Activated CD4-positive, alpha-beta memory T cell treated with anti-CD3 and anti-CD28 coated beads for 36 hours (primary cell): ENCODE data around the gene SUPT20H. TPM values are rescaled to one million over a fixed set of nuclear protein-coding genes. Genes with fewer than 3 reads are reported as not detected.

Experiments
- CTCF ChIA-PET: fragments of 350-600 bp; sonication (Branson Sonifier 250); formaldehyde crosslinking; loops from one replicate; lab custom pipeline; 2021; ENCODE audit warnings: antibody characterized with exemption, inconsistent platforms; lab: Charles Lee
- POLR2A ChIA-PET: fragments of 350-600 bp; sonication (Branson Sonifier 250); formaldehyde crosslinking; loops from one replicate; lab custom pipeline; 2021; ENCODE audit warnings: antibody characterized with exemption; lab: Charles Lee
- DNase-seq: peaks from one replicate; pipeline ENCODE4 v3.0.0-alpha.2; 2020
- H3K27ac Mint-ChIP-seq: one replicate; pipeline ENCODE4 v1.8.0; 2021; ENCODE audit warnings: mixed read lengths
- H3K27me3 Mint-ChIP-seq: one replicate; pipeline ENCODE4 v1.8.0; 2021; ENCODE audit warnings: mixed read lengths
- H3K36me3 Mint-ChIP-seq: one replicate; pipeline ENCODE4 v1.8.0; 2021; ENCODE audit warnings: mixed read lengths
- H3K4me1 Mint-ChIP-seq: one replicate; pipeline ENCODE4 v1.8.0; 2021; ENCODE audit warnings: low read depth, mixed read lengths
- H3K4me3 Mint-ChIP-seq: one replicate; pipeline ENCODE4 v1.8.0; 2021; ENCODE audit warnings: mild to moderate bottlenecking, mixed read lengths
- H3K9me3 Mint-ChIP-seq: one replicate; pipeline ENCODE4 v1.8.0; 2021; ENCODE audit warnings: mixed read lengths
- intact Hi-C: fragments of 100-400 bp; cut with micrococcal nuclease; formaldehyde crosslinking; loops from one replicate; pipeline ENCODE4 v1.15.1; 2023
- total RNA-seq, 2 experiments: library from RNA; stranded (reverse); gene quantifications; one replicate each; pipeline ENCODE4 v1.2.3, GENCODE V29; 2021

SUPT20H gene
- total RNA-seq, 2 experiments from 2014 or later: 56.8 TPM

- Mint-ChIP-seq H3K9me3 (no peaks in the 10 kb centered on the region), H3K27me3 (no peaks in the 10 kb centered on the region), H3K4me1 (no peaks in the 10 kb centered on the region), H3K4me3 (no peak overlapping the region), H3K27ac (no peak overlapping the region), H3K36me3 (peaks cover 33% of the 10 kb centered on the region)
- intact Hi-C loops: no loop called here
- ChIA-PET POLR2A (no interaction called here), CTCF (no interaction called here)
- DNase-seq: no peak
Observed at GRCh38 chr13:37027639-37028038, 31.8 kb downstream of the SUPT20H start.

GRCh38 chr13:37026771-37027170, 32.7 kb downstream of the SUPT20H start:
- Mint-ChIP-seq H3K4me3 (no peak overlapping the region), H3K27me3 (no peaks in the 10 kb centered on the region), H3K9me3 (no peaks in the 10 kb centered on the region), H3K36me3 (peaks cover 28% of the 10 kb centered on the region), H3K27ac (no peak overlapping the region), H3K4me1 (no peaks in the 10 kb centered on the region)
- no peak for DNase-seq
- ChIA-PET POLR2A (no interaction called here), CTCF (no interaction called here)
- intact Hi-C loops: no loop called here

GRCh38 chr13:37023871-37024270, 35.6 kb downstream of the SUPT20H start:
- H3K4me3 Mint-ChIP-seq: no peak overlapping the region
- no peaks in the 10 kb centered on the region for H3K27me3 Mint-ChIP-seq
- H3K4me1 Mint-ChIP-seq: no peaks in the 10 kb centered on the region
- DNase-seq: no peak
- CTCF ChIA-PET: no interaction called here
- no peak overlapping the region for H3K27ac Mint-ChIP-seq
- H3K9me3 Mint-ChIP-seq: no peaks in the 10 kb centered on the region
- POLR2A ChIA-PET: no interaction called here
- peaks cover 26% of the 10 kb centered on the region for H3K36me3 Mint-ChIP-seq
- intact Hi-C loops: no loop called here

- Mint-ChIP-seq H3K9me3 (no peaks in the 10 kb centered on the region), H3K36me3 (peaks cover 46% of the 10 kb centered on the region), H3K4me1 (no peaks in the 10 kb centered on the region), H3K27ac (no peak overlapping the region), H3K4me3 (no peak overlapping the region), H3K27me3 (no peaks in the 10 kb centered on the region)
- ChIA-PET CTCF (no interaction called here), POLR2A (no interaction called here)
- intact Hi-C loops: no loop called here
- DNase-seq: no peak
Observed at GRCh38 chr13:37014609-37015008, 44.9 kb downstream of the SUPT20H start.

GRCh38 chr13:37011788-37012187, 47.7 kb downstream of the SUPT20H start:
- peaks cover 63% of the 10 kb centered on the region for H3K36me3 Mint-ChIP-seq
- no peak overlapping the region for H3K4me3 Mint-ChIP-seq
- POLR2A ChIA-PET: interaction anchor here (0.6 to 2.0 kb wide), 3 partner anchors 11 to 42 kb away, joined by 3 to 8 read pairs (median 5); partner anchors contain the start of gene EXOSC8
- H3K27me3 Mint-ChIP-seq: no peaks in the 10 kb centered on the region
- H3K27ac Mint-ChIP-seq: no peak overlapping the region
- intact Hi-C loops: no loop called here
- no peaks in the 10 kb centered on the region for H3K9me3 Mint-ChIP-seq
- CTCF ChIA-PET: interaction anchor here (0.8 to 2.6 kb wide), 2 partner anchors 12 to 31 kb away, joined by 4 to 7 read pairs; partner anchors contain the start of gene EXOSC8
- H3K4me1 Mint-ChIP-seq: peaks cover 6% of the 10 kb centered on the region
- DNase-seq: no peak

GRCh38 chr13:37011002-37011401, 48.5 kb downstream of the SUPT20H start:
- intact Hi-C loops: no loop called here
- Mint-ChIP-seq H3K36me3 (peaks cover 62% of the 10 kb centered on the region), H3K9me3 (no peaks in the 10 kb centered on the region), H3K4me3 (no peak overlapping the region), H3K27ac (no peak overlapping the region), H3K27me3 (no peaks in the 10 kb centered on the region), H3K4me1 (peaks cover 7% of the 10 kb centered on the region)
- ChIA-PET POLR2A (interaction anchor here (1.0 to 2.0 kb wide), 2 partner anchors 10 to 12 kb away, joined by 3 to 8 read pairs; partner anchors contain the start of genes ALG5 and EXOSC8), CTCF (interaction anchor here (2.6 kb wide), 1 partner anchor 11 kb away, joined by 7 read pairs; the partner anchor contains the start of gene EXOSC8)
- no peak for DNase-seq

GRCh38 chr13:37010424-37010823, 49.1 kb downstream of the SUPT20H start:
- Mint-ChIP-seq H3K27me3 (no peaks in the 10 kb centered on the region), H3K4me1 (peaks cover 10% of the 10 kb centered on the region), H3K36me3 (peaks cover 62% of the 10 kb centered on the region), H3K9me3 (no peaks in the 10 kb centered on the region), H3K4me3 (no peak overlapping the region), H3K27ac (peak overlapping the region; percentile 62)
- ChIA-PET CTCF (interaction anchor here (2.6 kb wide), 1 partner anchor 10 kb away, joined by 7 read pairs; the partner anchor contains the start of gene EXOSC8), POLR2A (interaction anchor here (1.0 to 2.0 kb wide), 2 partner anchors 10 to 11 kb away, joined by 3 to 8 read pairs; partner anchors contain the start of genes ALG5 and EXOSC8)
- no peak for DNase-seq
- intact Hi-C loops: no loop called here

- Mint-ChIP-seq H3K4me1 (peaks cover 10% of the 10 kb centered on the region), H3K27ac (peak overlapping the region; percentile 52), H3K9me3 (no peaks in the 10 kb centered on the region), H3K36me3 (peaks cover 62% of the 10 kb centered on the region), H3K27me3 (no peaks in the 10 kb centered on the region), H3K4me3 (no peak overlapping the region)
- intact Hi-C loops: no loop called here
- POLR2A ChIA-PET: no interaction called here
- DNase-seq: no peak
- CTCF ChIA-PET: no interaction called here
Observed at GRCh38 chr13:37009692-37010091, 49.8 kb downstream of the SUPT20H start.

- Mint-ChIP-seq H3K36me3 (peaks cover 52% of the 10 kb centered on the region), H3K27me3 (no peaks in the 10 kb centered on the region), H3K4me3 (peak overlapping the region; percentile 98), H3K27ac (peak overlapping the region; percentile 99), H3K9me3 (no peaks in the 10 kb centered on the region), H3K4me1 (peaks cover 31% of the 10 kb centered on the region)
- DNase-seq: no peak
- CTCF ChIA-PET: interaction anchor here (0.5 kb wide), 1 partner anchor 295 kb away, joined by 3 read pairs; no protein-coding TSS in a partner anchor
- intact Hi-C loops: no loop called here
- POLR2A ChIA-PET: no interaction called here
Observed at GRCh38 chr13:37001921-37002250, 57.6 kb downstream of the SUPT20H start.

- Mint-ChIP-seq H3K4me1 (peaks cover 36% of the 10 kb centered on the region), H3K36me3 (peaks cover 41% of the 10 kb centered on the region), H3K27me3 (no peaks in the 10 kb centered on the region), H3K9me3 (no peaks in the 10 kb centered on the region), H3K27ac (peak within 1 kb of the TSS; percentile 99), H3K4me3 (peak within 1 kb of the TSS; percentile 98)
- ChIA-PET POLR2A (interaction anchor here (1.0 to 1.5 kb wide), 3 partner anchors 11 to 181 kb away, joined by 3 read pairs; partner anchors contain the start of gene RFXAP), CTCF (interaction anchor here (0.7 to 1.8 kb wide), 7 partner anchors 9 to 187 kb away, joined by 3 to 7 read pairs (median 3); no protein-coding TSS in a partner anchor)
- DNase-seq: peak; percentile 94
- intact Hi-C loops: loop anchor here (1.0 kb wide), 3 partner anchors 60 to 653 kb away; partner anchors contain the start of genes RFXAP, SPART and SUPT20H
Observed at GRCh38 chr13:36999054-36999714, 60.3 kb downstream of the SUPT20H start, which contains the start of gene ALG5. TSS of gene ALG5 (minus strand) at chr13:36999340. CDS start at chr13:36999300, 40 bp downstream.

- Mint-ChIP-seq H3K27ac (peak overlapping the region; percentile 99), H3K27me3 (no peaks in the 10 kb centered on the region), H3K36me3 (peaks cover 41% of the 10 kb centered on the region), H3K4me3 (peak overlapping the region; percentile 98), H3K9me3 (no peaks in the 10 kb centered on the region), H3K4me1 (peaks cover 36% of the 10 kb centered on the region)
- ChIA-PET CTCF (interaction anchor here (0.7 to 1.8 kb wide), 5 partner anchors 9 to 178 kb away, joined by 3 to 6 read pairs (median 3); no protein-coding TSS in a partner anchor), POLR2A (interaction anchor here (1.0 to 1.1 kb wide), 2 partner anchors 11 to 12 kb away, joined by 3 read pairs; no protein-coding TSS in a partner anchor)
- DNase-seq: peak; percentile 30
- intact Hi-C loops: loop anchor here (1.0 kb wide), 3 partner anchors 61 to 652 kb away; partner anchors contain the start of genes RFXAP, SPART and SUPT20H
Observed at GRCh38 chr13:36998624-36999041, 60.9 kb downstream of the SUPT20H start.
